GM12872 (cell line): Measurements from ENCODE around the gene UXT.

Source experiments
- CTCF ChIP-seq: IDR thresholded peaks from 3 replicates; pipeline ENCODE4 v1.5.1; 2011; ENCODE audit warnings: low read depth, mild to moderate bottlenecking, low read length, moderate library complexity; ENCODE audit not compliant: insufficient read depth

UXT gene

GRCh38 chrX:47611489-47611888 is 47.5 kb downstream of the UXT start:
- no peak for TF ChIP-seq CTCF

GRCh38 chrX:47610511-47610910 is 48.5 kb downstream of the UXT start:
- no peak for TF ChIP-seq CTCF

- TF ChIP-seq CTCF, result no peak
These were observed 50.7 kb downstream of the UXT start for GRCh38 chrX:47608130-47608810.

GRCh38 chrX:47607091-47607490 is 51.9 kb downstream of the UXT start:
- TF ChIP-seq CTCF, result no peak

GRCh38 chrX:47605024-47605423 is 54.0 kb downstream of the UXT start:
- TF ChIP-seq CTCF, result no peak
